T47D (cell line): ENCODE results near the gene PHETA1.

Source experiments
- DNase-seq, 2 experiments: peaks; one replicate each; pipeline versions ENCODE4 v3.0.0 to v3.0.0-alpha.2; 2011 to 2012; ENCODE audit warnings: low read depth in 1 of 2, low spot score in 1 of 2
- JUND ChIP-seq: IDR thresholded peaks from 2 replicates; pipeline ENCODE4 v1.6.1; 2012; ENCODE audit warnings: low read depth
- in situ Hi-C: cut with HindIII; loops from 2 replicates; pipeline ENCODE4 v1.10.0; 2016; ENCODE audit warnings: low sequenced_read_pairs, low pct_unique_long_range_greater_than_20kb

PHETA1 gene

DNA sequence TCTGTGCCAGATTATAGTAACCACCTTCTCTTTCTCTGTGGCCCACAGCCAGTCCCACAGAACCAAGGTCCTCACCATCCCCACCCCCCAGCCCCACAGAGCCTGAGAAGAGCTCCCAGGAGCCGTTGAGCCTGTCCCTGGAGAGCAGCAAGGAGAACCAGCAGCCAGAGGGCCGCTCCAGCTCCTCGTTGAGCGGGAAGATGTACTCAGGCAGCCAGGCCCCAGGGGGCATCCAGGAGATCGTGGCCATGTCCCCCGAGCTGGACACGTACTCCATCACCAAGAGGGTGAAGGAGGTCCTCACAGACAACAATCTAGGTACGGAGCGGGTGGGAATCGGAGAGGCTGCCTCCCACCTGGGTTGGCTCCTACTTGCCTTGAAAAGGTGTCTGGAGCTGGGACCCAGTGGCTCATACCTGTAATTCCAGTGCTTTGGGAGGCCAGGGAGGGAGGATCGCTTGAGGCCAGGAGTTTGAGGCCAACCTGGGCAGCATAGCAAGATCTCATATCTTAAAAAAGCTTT lies 34.4 kb downstream of the PHETA1 start:
- no peak for TF ChIP-seq JUND
- no peak for DNase-seq
- in situ Hi-C loops: no loop called here

DNA sequence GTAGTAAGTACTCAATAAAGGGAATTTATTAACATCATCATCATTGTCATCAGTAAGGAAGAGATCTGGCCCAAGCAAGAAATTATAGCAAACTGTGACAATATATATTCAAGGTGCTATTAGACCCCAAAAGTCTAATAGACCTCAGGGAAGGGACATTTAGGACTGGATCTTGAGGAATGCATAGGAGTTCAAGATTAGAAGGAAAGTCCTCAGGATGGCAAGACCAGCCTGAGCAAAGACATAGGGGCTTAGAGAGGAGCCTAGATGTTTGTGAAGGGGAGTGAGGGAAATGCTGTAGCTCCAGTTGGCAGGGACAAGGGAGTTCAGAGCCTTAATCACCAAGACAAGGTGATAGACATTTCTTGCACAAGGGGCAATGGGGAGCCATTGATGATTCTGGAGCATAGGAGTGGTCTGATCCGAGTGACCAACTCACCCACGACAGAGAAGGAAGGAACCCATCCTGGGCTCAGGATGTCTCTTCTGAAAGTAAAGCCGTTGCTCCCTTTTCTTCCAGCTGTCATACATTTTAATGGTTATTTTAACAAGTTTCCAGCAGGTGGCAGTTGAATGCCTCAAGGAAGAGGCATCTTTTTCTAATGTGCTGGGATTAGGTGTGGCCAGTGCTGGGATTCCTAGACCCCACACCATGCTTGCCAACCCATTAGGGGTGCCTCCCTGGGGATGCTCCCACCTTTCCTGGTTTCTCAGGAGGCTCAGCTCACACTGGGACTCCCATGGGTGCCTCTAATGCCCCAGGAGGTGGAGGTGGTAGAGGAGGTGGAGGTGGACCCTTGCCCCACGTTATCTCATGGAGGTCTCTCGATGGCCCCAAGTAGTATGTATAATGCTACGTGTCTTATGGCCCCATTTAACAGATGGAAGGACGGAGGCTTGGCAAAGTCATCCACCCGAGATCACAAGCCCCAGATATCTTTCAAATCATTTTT lies 37.8 kb downstream of the PHETA1 start:
- no peak for TF ChIP-seq JUND
- DNase-seq: peak; percentile 60 to 75
- in situ Hi-C loops: no loop called here

DNA sequence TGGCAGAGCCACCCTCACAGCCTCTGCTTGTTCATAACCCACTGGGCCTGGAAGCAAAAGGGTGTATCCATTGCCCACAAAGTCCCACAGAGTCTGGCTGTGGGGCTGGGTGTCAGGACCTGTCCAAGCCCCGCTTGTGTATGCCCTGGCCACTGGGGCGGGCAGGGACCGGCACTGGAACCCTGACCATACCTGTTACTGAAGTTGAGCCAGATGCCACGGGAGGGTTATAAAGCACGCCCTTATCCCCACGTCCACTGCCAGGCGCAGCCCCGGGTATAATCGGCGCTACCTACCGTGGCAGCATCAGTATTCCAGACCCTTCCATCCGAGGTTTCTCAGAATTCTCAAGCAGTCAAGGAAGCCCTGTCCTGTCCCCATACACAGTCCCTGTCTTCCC lies 40.8 kb downstream of the PHETA1 start:
- in situ Hi-C loops: no loop called here
- no peak for DNase-seq
- TF ChIP-seq JUND: no peak

DNA sequence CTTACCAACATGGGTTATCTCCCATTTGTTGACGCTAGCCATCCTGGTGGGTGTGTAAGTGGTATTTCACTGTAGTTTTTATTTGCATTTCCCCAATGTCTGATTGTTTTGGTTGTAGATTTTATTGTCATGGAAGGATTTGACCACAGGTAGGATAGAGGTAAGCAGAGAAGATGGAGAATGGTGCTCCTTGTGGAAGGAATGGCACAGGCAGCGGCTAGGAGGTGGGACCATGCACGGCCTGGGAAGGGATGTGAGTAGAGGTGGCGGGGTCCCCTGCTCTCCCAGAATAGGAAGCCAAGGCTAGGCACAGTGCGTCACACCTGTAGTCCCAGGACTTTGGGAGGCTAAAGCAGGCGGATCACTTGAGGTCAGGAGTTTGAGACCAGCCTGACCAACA lies 41.4 kb downstream of the PHETA1 start:
- peak in 1 of 2 experiments; percentile 31 for DNase-seq
- TF ChIP-seq JUND: no peak
- in situ Hi-C loops: no loop called here

- no peak for DNase-seq
- no peak for TF ChIP-seq JUND
- in situ Hi-C loops: no loop called here
Observed at GRCh38 chr12:111322336-111323250, 46.3 kb downstream of the PHETA1 start.

DNA sequence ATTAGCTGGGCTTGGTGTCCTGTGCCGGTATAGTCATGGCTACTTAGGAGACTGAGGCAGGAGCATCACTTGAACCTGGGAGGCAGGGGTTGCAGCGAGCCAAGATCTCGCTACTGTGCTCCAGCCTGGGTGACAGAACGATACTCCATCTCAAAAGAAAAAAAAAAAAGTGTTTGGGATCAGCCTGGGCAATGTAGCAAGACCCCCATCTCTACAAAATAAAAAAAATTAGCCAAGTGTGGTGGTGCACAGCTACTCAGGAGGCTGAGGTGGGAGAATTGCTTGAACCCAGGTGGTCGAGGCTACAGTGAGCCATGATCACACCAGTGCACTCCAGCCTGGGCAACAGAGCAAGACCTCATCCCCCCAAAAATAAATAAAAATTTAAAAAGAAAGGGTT lies 47.6 kb downstream of the PHETA1 start:
- in situ Hi-C loops: no loop called here
- no peak for TF ChIP-seq JUND
- no peak for DNase-seq

- DNase-seq: no peak
- in situ Hi-C loops: no loop called here
- TF ChIP-seq JUND: no peak
Observed at GRCh38 chr12:111320258-111321050, 48.4 kb downstream of the PHETA1 start.

- DNase-seq: no peak
Observed at GRCh38 chr12:111319600-111320257, 49.2 kb downstream of the PHETA1 start.

DNA sequence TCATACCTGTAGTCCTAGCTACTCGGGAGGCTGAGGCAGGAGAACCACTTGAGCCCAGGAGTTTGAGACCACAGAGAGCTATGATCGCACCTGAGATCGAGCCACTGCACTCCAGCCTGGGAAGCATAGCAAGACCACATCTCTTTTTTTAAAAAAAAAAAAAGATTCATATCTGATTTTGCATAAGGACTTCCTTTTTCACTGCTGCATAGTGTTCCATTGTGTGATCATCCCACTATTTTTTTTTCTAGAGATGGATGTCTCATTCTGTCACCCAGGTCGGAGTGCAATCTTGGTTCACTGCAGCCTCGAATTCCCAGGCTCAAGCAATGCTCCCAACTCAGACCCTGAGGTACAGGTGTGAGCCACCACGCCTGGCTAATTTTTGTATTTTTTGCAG lies 50.4 kb downstream of the PHETA1 start:
- no peak for TF ChIP-seq JUND
- DNase-seq: no peak
- in situ Hi-C loops: no loop called here

More at GRCh38 chr12:111319600-111320257, 49.2 kb downstream of the PHETA1 start:
- in situ Hi-C loops: no loop called here
- no peak for TF ChIP-seq JUND

DNA sequence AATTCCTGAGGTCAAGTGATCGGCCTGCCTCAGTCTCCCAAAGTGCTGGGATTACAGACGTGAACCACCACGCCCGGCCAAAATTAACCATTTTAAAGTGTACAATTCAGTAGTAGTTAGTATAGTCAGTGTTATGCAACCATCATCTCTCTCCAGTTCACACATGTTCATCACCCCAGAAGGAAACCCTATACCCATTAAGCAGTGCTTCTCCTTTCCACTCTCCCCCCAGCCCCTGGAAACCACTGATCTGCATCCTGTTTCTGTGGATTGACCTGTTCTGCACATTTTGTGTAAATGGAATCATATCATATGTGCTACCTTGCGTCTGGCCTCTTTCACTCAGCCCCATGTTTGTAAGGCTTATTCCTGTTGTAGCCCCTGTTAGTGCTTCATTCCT lies 52.2 kb downstream of the PHETA1 start:
- no peak for TF ChIP-seq JUND
- in situ Hi-C loops: no loop called here
- DNase-seq: no peak

- TF ChIP-seq JUND: no peak
- in situ Hi-C loops: no loop called here
- no peak for DNase-seq
Observed at GRCh38 chr12:111314953-111315539, 53.8 kb downstream of the PHETA1 start.
